Activated CD4-positive, CD25-positive, alpha-beta regulatory T cell (primary cell): ENCODE measurements around the gene SLC22A13.
"Not testable (repeated sequence)": the region's sequence is repeated elsewhere in the genome, so short reads cannot be mapped to it uniquely, and the experiment has no call there.

Source experiments
- DNase-seq, 4 experiments: peaks; one replicate each; lab custom pipeline; 2025; lab: John Stamatoyannopoulos, UW

The SLC22A13 gene, protein sequence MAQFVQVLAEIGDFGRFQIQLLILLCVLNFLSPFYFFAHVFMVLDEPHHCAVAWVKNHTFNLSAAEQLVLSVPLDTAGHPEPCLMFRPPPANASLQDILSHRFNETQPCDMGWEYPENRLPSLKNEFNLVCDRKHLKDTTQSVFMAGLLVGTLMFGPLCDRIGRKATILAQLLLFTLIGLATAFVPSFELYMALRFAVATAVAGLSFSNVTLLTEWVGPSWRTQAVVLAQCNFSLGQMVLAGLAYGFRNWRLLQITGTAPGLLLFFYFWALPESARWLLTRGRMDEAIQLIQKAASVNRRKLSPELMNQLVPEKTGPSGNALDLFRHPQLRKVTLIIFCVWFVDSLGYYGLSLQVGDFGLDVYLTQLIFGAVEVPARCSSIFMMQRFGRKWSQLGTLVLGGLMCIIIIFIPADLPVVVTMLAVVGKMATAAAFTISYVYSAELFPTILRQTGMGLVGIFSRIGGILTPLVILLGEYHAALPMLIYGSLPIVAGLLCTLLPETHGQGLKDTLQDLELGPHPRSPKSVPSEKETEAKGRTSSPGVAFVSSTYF

DNA sequence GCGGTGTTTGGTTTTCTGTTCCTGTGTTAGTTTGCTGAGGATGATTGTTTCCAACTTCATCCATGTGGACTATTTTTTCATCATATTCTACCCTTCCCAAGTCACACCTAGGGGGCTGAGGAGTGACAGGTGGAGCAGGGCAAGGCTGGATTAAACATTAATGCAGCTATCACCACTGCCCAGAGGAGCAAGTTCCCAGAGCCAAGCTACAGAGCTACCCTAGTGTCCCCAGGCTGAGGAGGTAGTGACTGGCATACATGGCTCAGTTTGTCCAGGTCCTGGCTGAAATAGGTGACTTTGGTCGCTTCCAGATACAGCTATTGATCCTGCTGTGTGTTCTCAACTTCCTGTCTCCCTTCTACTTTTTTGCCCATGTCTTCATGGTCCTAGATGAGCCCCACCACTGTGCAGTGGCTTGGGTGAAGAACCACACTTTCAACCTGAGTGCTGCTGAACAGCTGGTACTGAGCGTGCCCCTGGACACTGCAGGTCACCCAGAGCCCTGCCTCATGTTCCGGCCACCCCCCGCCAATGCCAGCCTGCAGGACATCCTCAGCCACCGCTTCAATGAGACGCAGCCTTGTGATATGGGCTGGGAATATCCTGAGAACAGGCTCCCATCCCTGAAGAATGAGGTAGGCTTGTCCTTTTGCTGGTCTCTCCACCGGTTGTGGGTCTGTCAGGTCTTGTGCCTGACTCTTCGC is at the start of gene SLC22A13:
Gene SLC22A13, plus strand, starts transcription at position 209 of the 704 bp plus-strand sequence. Its CDS starts 49 bp downstream, at position 258.
- no peak for DNase-seq

DNA sequence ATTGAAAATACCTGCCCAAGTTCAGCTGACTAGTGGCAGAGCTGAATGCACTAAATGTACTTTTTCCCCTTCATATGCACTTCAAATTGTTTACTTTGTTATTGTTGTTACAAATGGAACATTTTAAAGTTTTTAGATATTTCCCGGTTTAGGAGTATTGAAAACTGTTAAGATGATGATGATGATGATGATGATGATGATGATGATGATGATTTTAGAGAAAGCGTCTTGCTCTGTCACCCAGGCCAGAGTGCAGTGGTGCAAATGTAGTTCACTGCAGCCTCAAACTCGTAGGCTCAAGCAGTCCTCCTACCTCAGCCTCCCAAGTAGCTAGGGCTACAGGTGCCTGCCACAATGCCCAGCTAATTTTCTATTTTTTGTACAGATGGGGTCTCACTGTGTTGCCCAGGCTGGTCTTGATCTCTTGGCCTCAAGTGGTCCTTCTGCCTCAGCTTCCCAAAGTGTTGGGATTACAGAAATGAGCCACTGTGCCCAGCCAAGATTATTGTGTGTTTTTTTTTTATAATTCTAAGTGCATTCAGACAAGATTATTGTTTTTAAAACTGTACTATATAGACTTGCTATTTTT is 45.9 kb upstream of the SLC22A13 start:
- DNase-seq = no peak

DNA sequence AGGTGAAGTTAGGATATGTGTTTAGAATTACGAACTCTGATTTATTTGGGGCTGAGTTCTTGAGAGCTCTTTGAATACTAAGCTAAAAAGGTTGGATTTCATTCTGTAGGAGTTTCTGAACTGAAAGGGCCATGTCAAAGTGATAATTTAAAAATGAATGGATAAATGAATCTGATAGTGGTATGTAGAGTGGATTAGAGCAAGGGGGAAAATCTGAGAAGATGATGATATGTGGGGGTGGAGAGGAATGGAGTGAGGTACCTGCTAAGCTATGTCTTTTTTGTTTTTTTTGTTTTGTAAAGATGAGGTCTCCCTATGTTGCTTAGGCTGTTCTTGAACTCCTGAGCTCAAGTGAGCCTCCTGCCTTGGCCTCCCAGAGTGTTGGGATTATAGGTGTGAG is 44.6 kb upstream of the SLC22A13 start:
- DNase-seq = no peak

DNA sequence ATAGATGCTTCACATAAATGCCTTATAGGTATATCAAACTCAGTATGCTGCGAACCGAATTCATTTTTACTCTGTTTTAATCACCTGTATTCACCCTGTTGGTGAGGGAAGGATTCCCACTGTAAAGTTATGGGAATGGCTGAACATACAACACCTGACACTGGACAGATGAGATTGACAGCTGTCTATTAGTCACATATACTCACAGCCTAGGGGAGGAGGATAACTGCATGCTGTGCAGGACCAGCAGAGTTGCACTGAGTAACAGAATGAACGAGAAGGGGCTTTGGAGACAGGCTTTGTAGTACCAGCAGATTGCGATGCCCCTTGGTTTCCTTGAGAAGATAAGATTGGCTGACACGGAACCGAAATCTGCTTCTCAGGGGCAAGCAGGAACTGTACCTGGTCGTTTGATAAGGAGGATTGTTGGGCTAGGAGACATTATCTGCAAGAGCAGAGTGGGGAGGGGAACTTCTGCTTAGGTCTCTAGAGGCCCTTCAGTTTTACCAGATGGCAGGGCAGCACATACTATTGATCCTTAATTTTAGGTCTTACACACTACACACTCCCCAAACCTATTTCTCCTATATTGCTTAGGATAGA is 43.5 kb upstream of the SLC22A13 start:
- DNase-seq = no peak

DNA sequence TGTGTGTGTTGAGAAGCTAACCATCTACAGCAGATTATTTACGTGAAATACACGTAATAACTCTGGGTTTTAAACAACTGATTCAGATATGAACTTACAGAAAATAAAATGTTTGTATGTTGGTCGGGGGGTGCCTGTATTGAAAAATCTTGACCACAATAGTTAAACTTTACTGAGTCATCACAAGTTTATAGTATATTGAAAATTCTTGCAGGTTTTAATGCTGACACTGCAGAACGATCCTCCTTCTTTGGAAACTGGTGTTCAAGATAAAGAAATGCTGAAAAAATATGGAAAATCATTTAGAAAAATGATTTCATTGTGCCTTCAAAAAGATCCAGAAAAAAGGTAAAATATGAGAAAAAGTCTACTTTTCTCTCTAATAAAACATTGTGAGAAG is 41.3 kb upstream of the SLC22A13 start:
- no peak for DNase-seq

DNA sequence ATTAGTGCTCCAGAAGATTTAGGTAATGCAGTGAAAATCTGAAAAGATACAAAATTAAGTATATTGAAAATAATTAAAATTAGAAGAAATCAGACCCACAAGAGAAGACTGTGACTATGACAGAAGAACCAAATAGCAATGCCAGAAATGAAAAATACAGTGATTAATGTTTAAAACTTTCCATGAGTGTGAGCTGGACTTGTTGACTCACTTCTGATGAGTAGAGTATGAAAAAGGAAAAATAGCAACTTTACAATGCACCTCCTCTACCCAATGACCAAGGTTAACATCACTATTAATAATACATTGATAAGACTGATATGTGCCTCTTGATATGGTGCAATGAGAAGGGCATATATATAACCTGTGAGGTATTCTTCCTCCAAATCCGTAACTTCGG is 39.3 kb upstream of the SLC22A13 start:
- DNase-seq = no peak

DNA sequence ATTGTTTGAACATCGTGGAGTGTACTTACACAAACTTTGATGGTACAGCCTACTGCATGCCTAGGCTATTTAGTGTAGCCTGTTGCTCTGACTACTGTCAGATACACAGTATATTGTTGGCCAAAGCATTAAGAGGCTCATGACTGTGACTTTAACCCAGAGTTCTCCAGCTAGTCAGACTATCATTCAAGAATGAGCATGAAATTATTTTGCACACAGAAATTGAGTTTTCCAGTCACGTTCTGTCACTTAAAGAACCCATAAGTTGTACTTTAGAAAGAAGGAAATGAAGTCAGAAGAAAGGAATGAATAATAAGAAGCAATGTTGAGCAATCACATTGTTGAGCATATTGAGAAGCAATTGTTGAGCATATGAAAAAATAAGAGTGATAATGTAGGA is 37.6 kb upstream of the SLC22A13 start:
- DNase-seq = no peak

DNA sequence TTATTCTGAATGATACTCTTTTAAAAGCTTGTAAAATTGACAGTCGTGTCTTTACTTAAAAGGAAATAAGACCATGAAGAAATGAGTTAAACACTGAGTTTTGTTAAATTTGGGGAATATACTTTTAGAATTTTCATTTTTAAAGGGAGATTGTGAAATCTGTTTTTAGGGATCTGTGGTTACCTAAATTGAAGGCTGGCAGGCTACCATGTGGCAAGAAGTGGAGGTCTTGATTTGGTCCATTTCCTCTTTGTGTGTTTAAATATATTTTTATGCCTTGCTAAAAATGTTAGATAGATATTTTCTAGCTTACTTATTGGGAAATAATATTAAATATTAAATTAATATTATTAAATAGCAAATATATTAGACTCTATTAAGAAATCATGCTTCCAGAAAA is 36.6 kb upstream of the SLC22A13 start:
- no peak for DNase-seq

DNA sequence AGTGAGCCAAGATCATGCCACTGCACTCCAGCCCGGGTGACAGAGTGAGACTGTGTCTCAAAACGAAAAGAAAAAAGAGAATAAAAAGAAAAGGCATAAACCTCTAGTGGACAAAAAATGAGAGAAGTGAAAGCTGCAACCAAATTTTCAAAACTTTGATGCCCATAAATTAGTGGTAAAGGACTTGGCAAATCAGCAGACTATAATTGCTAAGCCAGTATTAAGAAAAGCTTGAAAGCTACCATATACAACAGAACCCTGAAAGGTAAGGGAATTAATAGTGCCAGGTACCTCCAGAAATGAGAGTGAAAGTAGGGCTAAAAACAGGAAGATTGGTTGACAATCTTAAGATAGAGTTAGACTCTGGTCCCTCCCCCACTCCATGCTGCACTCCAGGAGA is 32.9 kb upstream of the SLC22A13 start:
- DNase-seq = no peak

DNA sequence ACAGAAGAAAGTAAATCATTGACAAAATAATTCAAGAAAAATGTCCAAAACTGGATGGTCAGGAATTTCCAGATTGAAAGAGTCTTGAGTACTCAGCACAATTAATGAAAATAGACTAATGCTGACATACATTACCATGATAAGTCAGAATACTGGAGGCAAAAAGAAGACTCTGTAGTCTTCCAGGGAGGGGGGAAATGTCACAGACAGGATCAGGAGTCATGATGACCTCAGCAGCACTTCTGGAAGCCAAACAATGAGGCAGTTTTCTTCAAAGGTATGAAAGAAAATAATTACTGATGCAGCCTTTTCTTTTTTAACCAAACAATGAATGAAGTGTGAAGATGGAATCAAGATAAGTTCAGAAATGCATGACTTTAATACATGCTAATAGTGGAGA is 30.1 kb upstream of the SLC22A13 start:
- DNase-seq = no peak

DNA sequence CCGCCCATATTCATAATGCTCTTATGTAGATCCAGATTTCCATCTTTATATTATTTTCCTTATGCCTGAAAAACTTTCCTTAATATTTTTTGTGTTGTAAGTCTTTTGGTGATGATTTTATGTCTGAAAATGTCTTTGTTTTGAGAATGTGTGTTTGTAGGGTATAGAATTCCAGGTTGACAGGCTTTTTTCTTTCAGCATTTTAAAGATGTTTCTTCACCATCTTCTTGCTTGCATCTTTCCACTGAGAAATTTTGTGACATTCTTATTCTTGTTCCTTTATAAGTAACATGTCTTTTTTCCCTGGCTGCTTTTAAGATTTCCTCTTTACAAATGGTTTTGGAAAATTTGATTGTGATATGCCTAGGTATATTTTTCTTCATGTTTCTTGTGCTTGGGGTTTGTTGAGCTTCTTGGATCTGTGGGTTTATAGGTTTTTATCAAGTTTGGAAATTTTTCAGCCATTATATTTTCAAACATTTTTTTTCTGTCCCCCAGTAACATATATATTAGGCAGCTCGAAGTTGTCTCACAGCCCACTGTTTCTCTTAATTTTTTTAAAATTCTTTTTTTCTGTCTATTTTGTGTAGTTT is 27.1 kb upstream of the SLC22A13 start:
- DNase-seq = no peak

DNA sequence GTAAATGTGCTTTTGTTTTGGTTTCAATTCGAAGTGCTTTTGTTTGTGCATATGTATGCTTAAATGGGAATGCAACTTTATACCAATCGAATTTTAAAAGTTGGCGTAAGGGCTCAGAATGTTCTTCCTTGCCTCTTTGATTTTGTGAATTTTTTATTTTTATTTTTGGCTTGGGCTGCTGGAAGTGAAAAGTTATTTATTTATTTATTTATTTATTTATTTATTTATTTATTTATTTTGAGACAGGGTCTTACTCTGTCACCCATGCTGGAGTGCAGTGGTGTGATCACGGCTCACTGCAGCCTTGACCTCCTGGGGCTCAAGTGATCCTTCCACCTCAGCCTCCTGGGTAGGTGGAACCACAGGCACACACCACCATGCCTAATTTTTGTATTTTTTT is 22.8 kb upstream of the SLC22A13 start:
- not testable (repeated sequence) for DNase-seq

DNA sequence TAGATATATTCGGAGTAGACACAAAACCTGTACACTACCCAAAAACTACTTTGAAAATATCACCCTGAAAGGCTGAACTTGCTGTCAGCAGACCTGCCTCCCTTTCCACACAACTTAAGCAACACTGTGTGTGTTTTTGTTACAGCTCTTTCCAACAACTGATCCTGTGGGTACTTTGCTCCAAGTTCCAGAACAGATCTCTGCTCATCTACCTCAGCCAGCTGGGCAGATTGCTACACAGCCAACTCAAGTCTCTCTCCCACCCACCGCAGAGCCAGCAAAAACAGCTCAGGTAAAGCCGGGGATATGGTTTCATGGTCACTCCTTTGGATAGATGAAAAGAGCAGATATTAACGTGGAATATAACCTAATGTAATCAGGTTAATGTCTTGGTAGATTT is 19.7 kb upstream of the SLC22A13 start:
- no peak for DNase-seq

DNA sequence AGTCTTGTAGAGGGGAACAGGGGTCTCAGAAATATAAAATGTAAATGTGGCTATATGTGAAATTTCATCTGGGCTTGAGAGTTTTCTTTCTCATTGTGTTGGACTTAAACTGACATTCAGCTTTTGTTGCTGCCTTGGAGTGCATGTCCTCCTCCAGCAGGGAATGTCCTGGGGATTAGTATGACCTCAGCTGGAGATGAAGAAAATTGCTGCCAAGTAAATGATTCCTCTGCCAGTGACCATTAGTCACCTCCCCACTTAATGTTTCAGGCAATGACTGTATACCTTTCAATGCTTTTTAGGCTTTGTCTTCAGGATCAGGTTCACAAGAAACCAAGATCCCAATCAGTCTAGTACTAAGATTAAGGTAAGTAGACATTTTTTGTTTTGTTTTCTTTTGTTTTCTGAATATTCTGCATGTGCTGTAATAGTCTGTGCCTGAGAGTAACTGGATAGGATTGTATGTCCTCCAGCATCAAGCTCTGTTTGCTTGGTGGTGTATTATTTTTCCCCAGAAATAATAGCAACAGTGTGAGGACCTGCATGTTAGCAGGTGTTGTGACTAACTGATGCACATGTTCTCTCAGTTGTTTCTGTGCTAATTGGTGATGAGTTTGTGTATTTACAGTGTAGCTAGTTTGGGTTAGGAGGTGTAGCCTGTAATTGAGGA is 18.1 kb upstream of the SLC22A13 start:
- DNase-seq = no peak

DNA sequence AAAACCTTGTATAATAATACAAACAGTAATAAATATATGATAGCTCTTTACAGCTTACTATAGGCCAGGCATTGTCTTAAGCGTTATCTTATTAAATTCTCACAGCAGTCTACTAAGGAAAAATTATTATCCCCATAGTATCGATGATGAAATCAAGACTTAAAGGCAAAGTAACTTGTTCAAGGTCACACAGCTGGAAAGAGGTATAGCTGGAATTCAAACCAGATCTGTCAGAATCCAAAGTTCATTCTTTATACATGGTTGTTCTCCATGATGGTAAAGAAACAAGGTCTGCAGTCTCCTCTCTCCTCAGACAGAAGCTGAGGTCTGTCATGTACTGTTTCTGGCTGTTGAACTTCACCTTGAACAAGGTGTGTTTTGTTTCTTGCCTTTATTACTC is 15.4 kb upstream of the SLC22A13 start:
- no peak for DNase-seq

DNA sequence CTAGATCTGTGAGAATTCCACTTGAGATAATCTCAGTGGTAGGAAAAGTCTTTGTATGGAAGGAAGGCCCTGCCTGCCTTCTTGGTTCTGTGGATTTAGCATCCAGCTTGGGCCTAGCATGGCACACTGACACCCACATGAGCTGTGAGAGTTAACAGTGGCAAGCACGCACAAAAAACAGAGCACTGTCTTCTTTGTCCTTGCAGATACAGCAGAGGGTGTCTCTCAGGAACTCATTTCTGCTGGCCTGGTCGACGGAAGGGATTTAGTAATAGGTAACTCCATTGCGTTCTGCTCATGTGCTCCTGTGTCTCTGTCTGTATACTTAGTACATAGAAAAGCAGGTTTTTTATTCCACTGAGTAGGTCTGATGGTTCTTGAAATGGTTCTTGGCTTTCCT is 14.4 kb upstream of the SLC22A13 start:
- no peak for DNase-seq

DNA sequence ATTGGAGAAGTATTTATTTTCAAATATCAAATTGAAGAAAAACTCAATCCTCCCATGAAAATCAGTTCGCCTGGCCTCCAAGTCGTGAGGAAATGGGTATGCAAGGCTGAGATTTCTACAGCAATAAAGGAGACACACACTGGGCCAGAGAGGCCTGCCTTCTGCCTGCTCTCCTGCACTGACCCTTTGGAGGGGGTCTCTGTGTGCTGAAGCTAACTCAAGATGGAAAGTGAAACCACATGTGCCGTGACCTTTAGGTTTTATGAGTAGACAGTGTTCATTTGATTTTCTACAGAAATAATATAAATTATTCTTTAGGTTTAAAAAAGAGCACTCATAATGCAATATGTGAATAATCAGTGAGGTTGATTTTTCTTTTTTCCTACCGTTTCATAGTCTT is 11.9 kb upstream of the SLC22A13 start:
- DNase-seq = no peak

DNA sequence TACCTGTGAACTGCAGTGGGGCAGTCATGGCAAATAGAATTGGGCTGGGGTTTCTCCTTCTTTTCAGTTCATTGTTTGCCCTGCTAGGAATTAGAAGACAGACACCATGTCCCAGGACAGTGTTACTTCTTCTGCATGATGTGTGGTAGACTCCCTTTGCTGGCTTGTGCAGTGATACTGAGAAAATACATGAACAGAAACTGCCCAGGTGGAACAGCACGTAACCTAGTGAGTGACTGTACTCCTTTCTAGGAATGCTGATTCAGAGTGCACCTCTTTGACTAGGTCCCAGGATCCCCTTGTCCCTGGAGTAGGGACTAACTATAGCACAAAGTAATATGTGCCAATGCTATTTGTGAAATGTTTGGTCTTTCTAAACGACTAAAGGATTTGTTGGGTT is 10.7 kb upstream of the SLC22A13 start:
- DNase-seq = no peak

DNA sequence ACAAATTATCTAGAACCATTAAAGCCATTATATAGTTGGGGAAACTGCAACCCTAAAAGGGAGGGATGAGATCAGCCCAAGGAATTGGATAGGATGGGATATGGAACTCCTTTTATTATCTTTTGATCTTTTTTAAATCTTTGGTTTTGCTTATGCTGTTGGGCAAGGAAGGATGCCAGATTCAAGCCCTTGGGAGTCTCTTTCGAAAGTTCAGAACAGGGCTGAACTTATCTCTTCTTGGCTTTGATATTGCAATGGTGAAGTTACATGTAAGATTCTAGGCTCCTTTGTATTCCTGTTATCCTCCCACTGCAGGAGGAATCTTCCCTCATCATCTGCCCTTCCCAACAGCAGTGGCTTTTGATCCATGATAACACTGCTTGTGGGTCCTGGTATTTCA is 10.0 kb upstream of the SLC22A13 start:
- no peak for DNase-seq

DNA sequence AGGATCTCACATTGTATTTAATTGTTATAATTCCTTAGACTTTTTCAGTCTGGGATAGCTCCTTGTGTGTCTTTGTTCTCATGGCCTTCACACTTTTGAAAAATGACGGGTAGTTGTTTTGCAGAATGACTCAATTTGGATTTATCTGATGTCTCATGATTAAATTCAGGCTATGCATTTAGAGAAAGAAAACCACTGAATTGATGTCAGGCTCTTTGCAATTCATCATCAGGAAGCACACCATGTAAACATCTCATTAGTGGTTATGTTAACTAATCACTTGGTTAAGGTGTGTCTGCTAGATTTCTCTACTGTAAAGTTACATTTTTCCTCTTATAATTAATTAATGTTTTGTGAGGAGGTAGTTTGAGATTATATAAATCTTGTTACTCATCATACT is 8.0 kb upstream of the SLC22A13 start:
- no peak for DNase-seq

DNA sequence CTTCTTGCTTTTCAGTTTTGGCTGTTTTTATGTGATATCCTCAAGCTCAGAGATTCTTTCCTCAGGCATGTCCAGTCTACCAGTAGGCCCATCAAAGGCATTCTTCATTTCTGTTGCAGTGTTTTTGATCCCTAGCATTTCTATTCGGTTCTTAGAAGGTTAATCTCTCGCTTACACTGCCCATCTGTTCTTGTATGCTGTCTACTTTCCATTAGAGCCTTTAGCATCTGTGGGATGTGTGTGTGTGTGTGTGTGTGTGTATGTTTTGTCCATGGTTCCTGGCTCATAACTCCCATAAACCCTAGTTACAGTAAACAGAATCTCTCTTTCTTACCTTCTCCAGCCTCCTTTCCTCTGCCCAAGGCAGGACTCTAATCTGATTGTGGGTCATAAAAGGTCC is 5.1 kb upstream of the SLC22A13 start:
- DNase-seq = no peak

DNA sequence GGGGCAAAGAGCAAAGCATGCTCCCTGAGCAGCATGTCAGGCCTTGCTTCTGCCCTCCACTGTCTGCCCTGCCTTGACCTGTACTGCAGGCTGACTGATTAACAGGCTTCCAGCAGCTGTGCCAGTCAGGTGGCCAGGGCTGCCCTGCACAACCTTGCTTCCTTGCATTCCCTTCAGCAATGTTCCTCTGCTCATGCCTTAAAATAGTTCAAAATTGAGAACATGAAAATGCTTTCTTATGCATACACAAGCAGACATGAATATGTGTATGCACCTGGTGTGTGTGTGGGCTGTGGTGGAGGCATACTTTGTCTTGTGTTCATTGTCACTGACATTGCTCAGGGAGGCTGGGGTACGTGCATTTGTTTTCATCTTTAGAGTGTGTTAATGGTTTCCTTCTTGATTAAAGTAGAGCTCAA is 1.2 kb upstream of the SLC22A13 start:
- no peak for DNase-seq
